Smooth muscle cell of the brain vasculature (primary cell): ENCODE measurements around the gene TNFRSF8.

ENCODE experiments used
- DNase-seq: peaks from one replicate; pipeline ENCODE4 v3.0.0-alpha.2; 2012; ENCODE audit warnings: low read depth, low spot score

TNFRSF8 gene

GRCh38 chr1:12140515-12141162, 77.5 kb downstream of the TNFRSF8 start:
- no peak for DNase-seq

GRCh38 chr1:12141163-12141850, 78.2 kb downstream of the TNFRSF8 start:
- no peak for DNase-seq

- DNase-seq: no peak
Measured at GRCh38 chr1:12142141-12142823, 79.2 kb downstream of the TNFRSF8 start.

- no peak for DNase-seq
Measured at GRCh38 chr1:12142891-12143630, 80.0 kb downstream of the TNFRSF8 start.

- peak; percentile 62 for DNase-seq
Measured at GRCh38 chr1:12143631-12144155, 80.6 kb downstream of the TNFRSF8 start.

GRCh38 chr1:12144236-12144635, 81.1 kb downstream of the TNFRSF8 start:
- no peak for DNase-seq

- DNase-seq: no peak
Measured at GRCh38 chr1:12144969-12145368, 81.9 kb downstream of the TNFRSF8 start.

- no peak for DNase-seq
Measured at GRCh38 chr1:12145616-12146342, 82.7 kb downstream of the TNFRSF8 start.

GRCh38 chr1:12146343-12147112, 83.4 kb downstream of the TNFRSF8 start:
- DNase-seq: no peak

- DNase-seq: no peak
Measured at GRCh38 chr1:12147201-12147701, 84.1 kb downstream of the TNFRSF8 start.

- DNase-seq: no peak
Measured at GRCh38 chr1:12148160-12148957, 85.3 kb downstream of the TNFRSF8 start.

GRCh38 chr1:12148958-12149790, 86.1 kb downstream of the TNFRSF8 start:
- DNase-seq: no peak

GRCh38 chr1:12149791-12150175, 86.7 kb downstream of the TNFRSF8 start:
- DNase-seq: no peak

- no peak for DNase-seq
Measured at GRCh38 chr1:12150456-12151200, 87.5 kb downstream of the TNFRSF8 start.

- no peak for DNase-seq
Measured at GRCh38 chr1:12151465-12151864, 88.4 kb downstream of the TNFRSF8 start.

GRCh38 chr1:12152113-12152891, 89.2 kb downstream of the TNFRSF8 start:
- no peak for DNase-seq

- no peak for DNase-seq
Measured at GRCh38 chr1:12153181-12153785, 90.2 kb downstream of the TNFRSF8 start.
